ENCODE results near the gene SRC. TPM values are rescaled to one million over a fixed set of nuclear protein-coding genes. Genes with fewer than 3 reads are reported as not detected.

The SRC gene
- total and polyA plus RNA-seq, 2 donors from 2014 or later, result 28.5 to 70.0 TPM

DNA sequence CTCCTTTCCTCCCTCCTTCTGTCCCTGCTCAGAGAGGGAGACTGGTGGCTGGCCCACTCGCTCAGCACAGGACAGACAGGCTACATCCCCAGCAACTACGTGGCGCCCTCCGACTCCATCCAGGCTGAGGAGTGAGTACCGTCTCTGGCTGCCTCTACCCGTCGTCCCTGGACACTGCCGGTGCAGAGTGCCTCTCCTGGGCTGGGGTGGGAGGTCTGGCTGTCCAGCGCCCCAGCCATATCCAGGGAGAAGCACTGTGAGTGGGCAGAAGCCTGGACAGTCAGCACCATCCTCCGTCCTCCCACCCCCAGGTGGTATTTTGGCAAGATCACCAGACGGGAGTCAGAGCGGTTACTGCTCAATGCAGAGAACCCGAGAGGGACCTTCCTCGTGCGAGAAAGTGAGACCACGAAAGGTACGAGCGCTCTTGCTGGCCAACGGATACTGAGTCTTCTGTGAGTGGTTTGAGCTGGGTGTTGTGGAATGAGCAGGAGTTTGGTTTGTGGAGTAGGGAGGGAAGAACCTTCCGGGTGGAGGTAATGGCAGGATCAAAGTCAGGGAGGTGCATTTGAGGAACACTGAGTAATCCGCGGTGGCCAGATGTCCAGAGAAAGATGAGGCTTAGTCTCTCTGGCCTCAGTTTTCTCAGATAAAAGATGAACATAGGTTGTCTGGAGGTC lies 48.1 kb downstream of the SRC start:
- Histone ChIP-seq H3K36me3 (ENCODE audit: control insufficient read depth in 2 of 3, insufficient read depth in 3 of 3, low read length in 3 of 3) (peaks cover 0 to 8% (median 7%) of the 10 kb centered on the region in 3 donors), H3K9ac (ENCODE audit: low read length in 3 of 3) (no peak overlapping the region), H3K4me1 (ENCODE audit: control insufficient read depth in 2 of 3, insufficient read depth in 2 of 3, low read depth in 1 of 3, low read length in 3 of 3) (no peaks in the 10 kb centered on the region), H3K9me3 (ENCODE audit: control insufficient read depth in 2 of 3, insufficient read depth in 1 of 3, low read length in 3 of 3) (no peaks in the 10 kb centered on the region), H3K27me3 (ENCODE audit: control insufficient read depth, insufficient read depth, low read length) (no peaks in the 10 kb centered on the region), H3K27ac (ENCODE audit: low read depth in 2 of 2, low read length in 2 of 2) (no peak overlapping the region), H3K4me3 (ENCODE audit: low read length in 3 of 3) (no peak overlapping the region)
- no peak for FAIRE-seq
- DNase-seq, result peak in 2 of 5 donors; percentile 42 to 55
- intact Hi-C loops (cut with DNase I), result no loop called here
- TF ChIP-seq, protein P1, sequence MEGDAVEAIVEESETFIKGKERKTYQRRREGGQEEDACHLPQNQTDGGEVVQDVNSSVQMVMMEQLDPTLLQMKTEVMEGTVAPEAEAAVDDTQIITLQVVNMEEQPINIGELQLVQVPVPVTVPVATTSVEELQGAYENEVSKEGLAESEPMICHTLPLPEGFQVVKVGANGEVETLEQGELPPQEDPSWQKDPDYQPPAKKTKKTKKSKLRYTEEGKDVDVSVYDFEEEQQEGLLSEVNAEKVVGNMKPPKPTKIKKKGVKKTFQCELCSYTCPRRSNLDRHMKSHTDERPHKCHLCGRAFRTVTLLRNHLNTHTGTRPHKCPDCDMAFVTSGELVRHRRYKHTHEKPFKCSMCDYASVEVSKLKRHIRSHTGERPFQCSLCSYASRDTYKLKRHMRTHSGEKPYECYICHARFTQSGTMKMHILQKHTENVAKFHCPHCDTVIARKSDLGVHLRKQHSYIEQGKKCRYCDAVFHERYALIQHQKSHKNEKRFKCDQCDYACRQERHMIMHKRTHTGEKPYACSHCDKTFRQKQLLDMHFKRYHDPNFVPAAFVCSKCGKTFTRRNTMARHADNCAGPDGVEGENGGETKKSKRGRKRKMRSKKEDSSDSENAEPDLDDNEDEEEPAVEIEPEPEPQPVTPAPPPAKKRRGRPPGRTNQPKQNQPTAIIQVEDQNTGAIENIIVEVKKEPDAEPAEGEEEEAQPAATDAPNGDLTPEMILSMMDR (IDR thresholded peaks at IDR 0.05; ENCODE audit: borderline replicate concordance, extremely low read depth, insufficient read depth), result no peak

DNA sequence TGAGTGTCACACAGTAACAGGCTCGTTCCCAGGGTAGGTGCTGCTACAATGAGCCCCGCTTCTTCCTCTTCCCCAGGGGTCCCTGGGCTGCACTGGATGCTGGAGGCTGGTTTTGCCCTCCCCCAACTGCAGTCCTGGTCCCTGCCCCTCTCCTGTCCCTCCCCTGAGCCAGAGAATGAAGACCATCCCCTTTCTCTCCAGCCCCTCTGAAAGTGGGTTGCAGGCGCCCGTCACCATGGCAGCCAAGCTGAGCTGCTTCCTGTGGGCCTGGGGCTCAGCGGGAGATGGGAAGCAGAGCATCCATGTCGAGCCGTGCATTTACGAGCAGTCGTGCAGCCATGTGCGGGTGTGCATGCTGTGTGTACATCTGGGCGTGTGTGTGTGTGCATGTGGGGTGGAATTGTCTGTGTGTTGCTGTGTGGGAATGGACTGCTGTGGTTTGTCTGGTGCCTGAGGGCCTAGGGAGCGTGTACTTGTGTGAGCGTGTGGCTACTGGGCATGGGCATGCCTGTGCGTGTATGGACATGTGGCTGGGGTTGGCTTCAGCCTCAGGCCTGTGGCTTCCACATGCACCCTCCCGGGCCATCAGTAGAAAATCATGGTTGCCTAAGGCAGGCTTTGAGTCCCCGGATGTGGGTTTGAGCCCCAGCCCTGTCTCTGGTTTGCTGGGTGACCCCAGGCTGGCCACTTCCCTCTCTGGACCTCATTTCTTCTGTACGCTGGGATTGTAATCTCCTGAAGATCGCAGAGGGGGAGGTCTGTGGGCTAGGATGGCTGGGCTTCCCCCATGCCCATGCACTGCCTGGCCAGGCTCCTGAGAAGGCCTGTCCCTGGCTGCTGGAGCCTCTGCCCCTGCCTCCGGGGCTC lies 48.8 kb downstream of the SRC start:
- no peak overlapping the region for H3K27ac ChIP-seq (ENCODE audit: low read depth in 2 of 2, low read length in 2 of 2)
- no peaks in the 10 kb centered on the region for H3K9me3 ChIP-seq (ENCODE audit: control insufficient read depth in 2 of 3, insufficient read depth in 1 of 3, low read length in 3 of 3)
- no peak overlapping the region for H3K9ac ChIP-seq (ENCODE audit: low read length in 3 of 3)
- TF ChIP-seq, protein P1 (IDR thresholded peaks at IDR 0.05; ENCODE audit: borderline replicate concordance, extremely low read depth, insufficient read depth), result no peak
- intact Hi-C loops (cut with DNase I), result no loop called here
- H3K36me3 ChIP-seq (ENCODE audit: control insufficient read depth in 2 of 3, insufficient read depth in 3 of 3, low read length in 3 of 3), result peaks cover 0 to 10% (median 9%) of the 10 kb centered on the region in 3 donors
- no peaks in the 10 kb centered on the region for H3K4me1 ChIP-seq (ENCODE audit: control insufficient read depth in 2 of 3, insufficient read depth in 2 of 3, low read depth in 1 of 3, low read length in 3 of 3)
- H3K27me3 ChIP-seq (ENCODE audit: control insufficient read depth, insufficient read depth, low read length), result no peaks in the 10 kb centered on the region
- H3K4me3 ChIP-seq (ENCODE audit: low read length in 3 of 3), result no peak overlapping the region
- FAIRE-seq, result no peak
- peak in 2 of 5 donors; percentile 40 to 75 for DNase-seq

DNA sequence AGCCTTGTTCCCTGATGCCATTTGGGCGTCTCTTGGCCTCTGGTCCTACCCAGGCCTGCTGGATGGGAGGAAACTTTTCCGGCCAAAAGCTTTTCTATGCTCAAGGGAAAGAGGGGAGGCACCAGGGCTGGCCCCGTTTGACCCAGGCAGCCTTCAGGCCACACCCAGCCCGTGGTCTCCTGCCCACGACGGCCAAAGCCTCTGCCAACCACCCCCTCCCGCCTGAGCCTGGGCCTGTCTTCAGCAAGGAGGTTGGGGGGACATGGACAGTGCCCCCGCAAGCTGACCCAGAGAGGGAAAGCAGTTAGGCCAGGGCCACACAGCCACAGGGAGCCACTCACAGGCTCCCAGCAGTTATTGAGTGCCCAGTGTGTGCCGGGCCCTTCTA lies 49.5 kb downstream of the SRC start:
- intact Hi-C loops (cut with DNase I), result no loop called here
- Histone ChIP-seq H3K36me3 (ENCODE audit: control insufficient read depth in 2 of 3, insufficient read depth in 3 of 3, low read length in 3 of 3) (peaks cover 0 to 12% (median 9%) of the 10 kb centered on the region in 3 donors), H3K9me3 (ENCODE audit: control insufficient read depth in 2 of 3, insufficient read depth in 1 of 3, low read length in 3 of 3) (no peaks in the 10 kb centered on the region), H3K27me3 (ENCODE audit: control insufficient read depth, insufficient read depth, low read length) (no peaks in the 10 kb centered on the region), H3K4me3 (ENCODE audit: low read length in 3 of 3) (no peak overlapping the region), H3K4me1 (ENCODE audit: control insufficient read depth in 2 of 3, insufficient read depth in 2 of 3, low read depth in 1 of 3, low read length in 3 of 3) (no peaks in the 10 kb centered on the region), H3K9ac (ENCODE audit: low read length in 3 of 3) (no peak overlapping the region), H3K27ac (ENCODE audit: low read depth in 2 of 2, low read length in 2 of 2) (no peak overlapping the region)
- TF ChIP-seq, protein P1 (IDR thresholded peaks at IDR 0.05; ENCODE audit: borderline replicate concordance, extremely low read depth, insufficient read depth), result no peak
- FAIRE-seq (no peak), DNase-seq (peak in 2 of 5 donors; percentile 46 to 61)

All from kidney (tissue), 14 donors.